Liver (tissue), 9 donors: Measurements from ENCODE around the gene CDHR5. TPM values are rescaled to one million over a fixed set of nuclear protein-coding genes. Genes with fewer than 3 reads are reported as not detected.

Experiments used
- DNase-seq: peaks from one replicate; pipeline ENCODE4 v3.0.0-alpha.2; 2017; ENCODE audit warnings: low spot score
- H3K27ac ChIP-seq, 2 donors: one replicate each; pipeline ENCODE4 v1.7.0; 2013; ENCODE audit warnings: inconsistent platforms in 2 of 2, low read length in 2 of 2, control low read depth in 1 of 2, low read depth in 1 of 2, mild to moderate bottlenecking in 1 of 2
- H3K27me3 ChIP-seq, 4 donors: one replicate each; pipeline versions ENCODE4 v1.6.1 to v1.7.0; 2013; ENCODE audit warnings: low read length in 3 of 4, inconsistent platforms in 1 of 4, mild to moderate bottlenecking in 1 of 4, moderate library complexity in 1 of 4; ENCODE audit not compliant: control insufficient read depth in 4 of 4, insufficient read depth in 4 of 4
- H3K36me3 ChIP-seq, 4 donors: one replicate each; pipeline versions ENCODE4 v1.6.1 to v1.7.0; 2013; ENCODE audit warnings: low read length in 3 of 4, mild to moderate bottlenecking in 3 of 4, low read depth in 1 of 4, moderate library complexity in 1 of 4; ENCODE audit not compliant: control insufficient read depth in 4 of 4, insufficient read depth in 3 of 4
- H3K4me1 ChIP-seq, 4 donors: one replicate each; pipeline versions ENCODE4 v1.6.1 to v1.7.0; 2013; ENCODE audit warnings: low read length in 3 of 4, mild to moderate bottlenecking in 3 of 4, moderate library complexity in 1 of 4; ENCODE audit not compliant: control insufficient read depth in 4 of 4, insufficient read depth in 4 of 4
- H3K4me3 ChIP-seq, 3 donors: one replicate each; pipeline versions ENCODE4 v1.6.1 to v1.7.0; 2013; ENCODE audit warnings: low read length in 3 of 3, control low read depth in 1 of 3, low read depth in 1 of 3, mild to moderate bottlenecking in 1 of 3
- H3K9ac ChIP-seq, 2 donors: one replicate each; pipeline ENCODE4 v1.7.0; 2013; ENCODE audit warnings: low read length in 2 of 2, mild to moderate bottlenecking in 2 of 2, moderate library complexity in 2 of 2, control low read depth in 1 of 2, low read depth in 1 of 2
- H3K9me3 ChIP-seq, 4 donors: one replicate each; pipeline versions ENCODE4 v1.6.1 to v1.7.0; 2013; ENCODE audit warnings: low read length in 3 of 4; ENCODE audit not compliant: control insufficient read depth in 4 of 4
- ATF3 ChIP-seq: IDR thresholded peaks from 2 replicates; pipeline ENCODE4 v1.6.1; 2016; ENCODE audit warnings: antibody characterized with exemption
- CTCF ChIP-seq: fragments of 150-350 bp; IDR thresholded peaks from 2 replicates; pipeline ENCODE4 v1.5.1; 2017; ENCODE audit warnings: improper control_type of control experiment, low read depth, low read length; ENCODE audit not compliant: missing input control
- EGR1 ChIP-seq, 2 donors: IDR thresholded peaks; 2 replicates each; pipeline ENCODE4 v1.6.1; 2016 to 2018; ENCODE audit warnings: antibody characterized with exemption in 2 of 2, low read depth in 2 of 2
- FOXA1 ChIP-seq: IDR thresholded peaks from 2 replicates; pipeline ENCODE4 v1.6.1; 2016; ENCODE audit warnings: antibody characterized with exemption
- FOXA2 ChIP-seq: IDR thresholded peaks from 2 replicates; pipeline ENCODE4 v1.6.1; 2016; ENCODE audit warnings: antibody characterized with exemption
- GABPA ChIP-seq, 2 donors: IDR thresholded peaks in 1 of 2; conservative IDR thresholded peaks in 1 of 2; 2 replicates each; pipeline ENCODE4 v1.6.1; 2016; ENCODE audit warnings: antibody characterized with exemption in 2 of 2, mild to moderate bottlenecking in 1 of 2, moderate library complexity in 1 of 2
- HNF4A ChIP-seq, 2 donors: conservative IDR thresholded peaks; 2 replicates each; pipeline ENCODE4 v1.6.1; 2016; ENCODE audit warnings: antibody characterized with exemption in 2 of 2, mild to moderate bottlenecking in 2 of 2
- HNF4G ChIP-seq: IDR thresholded peaks from 2 replicates; pipeline ENCODE4 v1.6.1; 2016; ENCODE audit warnings: antibody characterized with exemption
- JUND ChIP-seq, 2 donors: IDR thresholded peaks; 2 replicates each; pipeline ENCODE4 v1.6.1; 2016; ENCODE audit warnings: antibody characterized with exemption in 2 of 2
- MAX ChIP-seq: IDR thresholded peaks from 2 replicates; pipeline ENCODE4 v1.6.1; 2016; ENCODE audit warnings: antibody characterized with exemption
- NR2F2 ChIP-seq: IDR thresholded peaks from 2 replicates; pipeline ENCODE4 v1.6.1; 2016; ENCODE audit warnings: antibody characterized with exemption
- RAD21 ChIP-seq, 2 donors: IDR thresholded peaks; 2 replicates each; pipeline ENCODE4 v1.6.1; 2016; ENCODE audit warnings: antibody characterized with exemption in 2 of 2, mild to moderate bottlenecking in 2 of 2
- REST ChIP-seq: IDR thresholded peaks from 2 replicates; pipeline ENCODE4 v1.6.1; 2016; ENCODE audit warnings: antibody characterized with exemption, mild to moderate bottlenecking
- RXRA ChIP-seq, 2 donors: IDR thresholded peaks; 2 replicates each; pipeline ENCODE4 v1.6.1; 2017 to 2018; ENCODE audit warnings: antibody characterized with exemption in 2 of 2, mild to moderate bottlenecking in 1 of 2
- SP1 ChIP-seq: IDR thresholded peaks from 2 replicates; pipeline ENCODE4 v1.6.1; 2018; ENCODE audit warnings: antibody characterized with exemption, mild to moderate bottlenecking
- TAF1 ChIP-seq: conservative IDR thresholded peaks from 2 replicates; pipeline ENCODE4 v1.6.1; 2016; ENCODE audit warnings: antibody characterized with exemption, mild to moderate bottlenecking
- YY1 ChIP-seq: IDR thresholded peaks from 2 replicates; pipeline ENCODE4 v1.6.1; 2016; ENCODE audit warnings: antibody characterized with exemption, mild to moderate bottlenecking
- ZBTB33 ChIP-seq: IDR thresholded peaks from 2 replicates; pipeline ENCODE4 v1.6.1; 2016; ENCODE audit warnings: antibody characterized with exemption
- WGBS: extraction: QIAGEN DNeasy Blood & Tissue Kit; methylation state at CpG from one replicate; pipeline ENCODE4 v1.1.7; 2013; 5-methylcytosine and 5-hydroxymethylcytosine counted together
- polyA plus RNA-seq, 2 donors: library from polyadenylated mRNA; stranded (reverse) in 1 of 2; unstranded in 1 of 2; fragments of 200-250 nt in 1 of 2; fragments of >200 nt in 1 of 2; fragmentation: Nextera tagmentation in 1 of 2; extraction: Ambion mirVana in 1 of 2; gene quantifications; one replicate each; pipeline versions ENCODE4 v1.2.1 to v1.2.3, GENCODE V29; 2013 to 2015
- total RNA-seq, 2 donors: library from RNA; depleted of rRNA; stranded (reverse); fragments of >200 nt; gene quantifications; one replicate each; pipeline ENCODE4 v1.2.3, GENCODE V29; 2014
- donor health status: healthy.
- donor health status: healthy.
- donor health status: healthy.
- donor health status: healthy.
- donor health status: healthy.

The CDHR5 gene
- total and polyA plus RNA-seq, 4 donors: 29.4 to 86.2 (median 57.2) TPM

GRCh38 chr11:627308-627576, 2.5 kb upstream of the CDHR5 start:
- TF ChIP-seq JUND (IDR thresholded peaks at IDR 0.05) (no peak), GABPA (IDR thresholded peaks at IDR 0.05 in 1 of 2, conservative IDR thresholded peaks at IDR 0.05 in 1 of 2) (no peak), NR2F2 (no peak), TAF1 (no peak), HNF4G (no peak), HNF4A (conservative IDR thresholded peaks at IDR 0.05) (no peak), FOXA1 (no peak), RAD21 (IDR thresholded peaks at IDR 0.05) (no peak), ZBTB33 (no peak), EGR1 (IDR thresholded peaks at IDR 0.05; ENCODE audit: low read depth in 2 of 2) (no peak), ATF3 (no peak), REST (no peak), YY1 (no peak), RXRA (IDR thresholded peaks at IDR 0.05) (no peak), FOXA2 (no peak), MAX (no peak)
- WGBS: 47% methylated on average over 28 of the region's 28 CpGs
- Histone ChIP-seq H3K4me3 (no peak overlapping the region), H3K9ac (no peak overlapping the region), H3K27ac (no peak overlapping the region), H3K4me1 (peaks cover 4 to 21% (median 9%) of the 10 kb centered on the region in 4 donors), H3K27me3 (no peaks in the 10 kb centered on the region), H3K9me3 (no peaks in the 10 kb centered on the region), H3K36me3 (peaks cover 0 to 2% (median 0%) of the 10 kb centered on the region in 4 donors)
- DNase-seq: no peak

GRCh38 chr11:626475-627307, 1.9 kb upstream of the CDHR5 start, which contains the start of gene SCT:
Gene SCT (minus strand): TSS chr11:627181. CDS start chr11:627143, 38 bp downstream.
- no peak within 1 kb of the TSS for H3K27ac ChIP-seq
- peaks cover 0 to 2% (median 0%) of the 10 kb centered on the region in 4 donors for H3K36me3 ChIP-seq
- WGBS: 41% methylated on average over 72 of the region's 72 CpGs
- H3K4me1 ChIP-seq: peaks cover 4 to 21% (median 9%) of the 10 kb centered on the region in 4 donors
- TF ChIP-seq SP1: no peak
- no peak for TF ChIP-seq NR2F2
- no peak for TF ChIP-seq TAF1
- no peak for TF ChIP-seq HNF4A (conservative IDR thresholded peaks at IDR 0.05)
- no peak for TF ChIP-seq ATF3
- TF ChIP-seq REST: no peak
- no peak for TF ChIP-seq CTCF
- no peak for TF ChIP-seq HNF4G
- TF ChIP-seq FOXA2: no peak
- TF ChIP-seq RXRA (IDR thresholded peaks at IDR 0.05): no peak
- TF ChIP-seq EGR1 (IDR thresholded peaks at IDR 0.05; ENCODE audit: low read depth in 2 of 2): no peak
- TF ChIP-seq RAD21 (IDR thresholded peaks at IDR 0.05): no peak
- no peak for TF ChIP-seq GABPA (IDR thresholded peaks at IDR 0.05 in 1 of 2, conservative IDR thresholded peaks at IDR 0.05 in 1 of 2)
- TF ChIP-seq YY1: no peak
- no peaks in the 10 kb centered on the region for H3K9me3 ChIP-seq
- DNase-seq: no peak
- no peak within 1 kb of the TSS for H3K9ac ChIP-seq
- no peaks in the 10 kb centered on the region for H3K27me3 ChIP-seq
- H3K4me3 ChIP-seq: no peak within 1 kb of the TSS
